Tibial artery (tissue), 4 donors: ENCODE data around the gene CCDC122.
A peak's percentile ranks its signal among the peaks of the same experiment; 100 is the strongest.

Experiments used
- DNase-seq, 2 donors: peaks; one replicate each; pipeline ENCODE4 v3.0.0-alpha.2; 2019
- H3K27ac ChIP-seq, 2 donors: fragments of 200-600 bp; sonication (generic) in 1 of 2; 1 replicate in 1 of 2; 2 replicates in 1 of 2; pipeline ENCODE4 v1.5.1; 2018 to 2019; ENCODE audit warnings: mild to moderate bottlenecking in 1 of 2
- H3K27me3 ChIP-seq, 2 donors: fragments of 200-600 bp; sonication (generic) in 1 of 2; one replicate each; pipeline versions ENCODE4 v1.5.1 to v1.6.0; 2016 to 2019
- H3K36me3 ChIP-seq, 3 donors: fragments of 200-600 bp; sonication (generic) in 2 of 3; one replicate each; pipeline ENCODE4 v1.5.1; 2016 to 2019; ENCODE audit warnings: mild to moderate bottlenecking in 2 of 3
- H3K4me1 ChIP-seq, 4 donors: fragments of 200-600 bp; sonication (generic) in 2 of 4; 1 replicate in 3 of 4; 2 replicates in 1 of 4; pipeline ENCODE4 v1.5.1; 2016 to 2019
- H3K4me3 ChIP-seq, 2 donors: fragments of 200-600 bp; sonication (generic) in 1 of 2; 1 replicate in 1 of 2; 2 replicates in 1 of 2; pipeline ENCODE4 v1.5.1; 2018 to 2019; ENCODE audit warnings: mild to moderate bottlenecking in 2 of 2
- H3K9me3 ChIP-seq, 3 donors: fragments of 200-600 bp; sonication (generic) in 1 of 3; one replicate each; pipeline ENCODE4 v1.5.1; 2016 to 2019
- CTCF ChIP-seq, 2 experiments: fragments of 200-600 bp in 1 of 2; fragments of 450-650 bp in 1 of 2; IDR thresholded peaks; one replicate each; pipeline ENCODE4 v1.5.1; 2017 to 2019; ENCODE audit warnings: antibody characterized with exemption in 2 of 2, mild to moderate bottlenecking in 1 of 2, moderate library complexity in 1 of 2
- intact Hi-C: fragments of 100-400 bp; cut with DNase I; formaldehyde crosslinking; loops from one replicate; pipeline ENCODE4 v1.15.0; 2023; ENCODE audit warnings: low total_unique reads

Gene CCDC122

GRCh38 chr13:43797869-43798268, 81.7 kb downstream of the CCDC122 start:
- Histone ChIP-seq H3K27ac (no peak overlapping the region), H3K4me3 (no peak overlapping the region), H3K27me3 (no peaks in the 10 kb centered on the region), H3K36me3 (no peaks in the 10 kb centered on the region), H3K4me1 (no peaks in the 10 kb centered on the region), H3K9me3 (no peaks in the 10 kb centered on the region)
- TF ChIP-seq CTCF (IDR thresholded peaks at IDR 0.05) = no peak
- intact Hi-C loops = no loop called here
- no peak for DNase-seq

DNA sequence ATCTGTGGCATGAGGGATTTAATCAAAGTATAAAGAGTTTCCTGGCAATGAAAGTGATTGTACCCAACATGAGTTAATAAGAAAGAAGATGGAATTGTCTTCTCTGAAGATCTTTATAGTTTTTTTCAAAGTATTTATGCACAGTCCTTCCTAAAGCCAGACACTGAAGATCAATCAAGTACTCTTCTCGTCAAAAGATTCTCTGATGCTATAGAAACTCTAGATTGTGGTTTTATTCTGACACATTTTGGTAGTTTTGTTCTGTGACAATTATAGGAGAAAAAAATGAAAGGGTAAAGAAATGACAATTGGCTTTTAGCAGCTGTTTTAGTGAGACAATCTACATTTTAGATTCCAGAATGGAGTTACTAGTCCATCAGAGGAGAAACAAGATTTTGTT, 82.4 kb downstream of the CCDC122 start:
- Histone ChIP-seq H3K4me3 (no peak overlapping the region), H3K4me1 (no peaks in the 10 kb centered on the region), H3K9me3 (no peaks in the 10 kb centered on the region), H3K27me3 (no peaks in the 10 kb centered on the region), H3K36me3 (no peaks in the 10 kb centered on the region), H3K27ac (no peak overlapping the region)
- no peak for TF ChIP-seq CTCF (IDR thresholded peaks at IDR 0.05)
- no peak for DNase-seq
- intact Hi-C loops = no loop called here

DNA sequence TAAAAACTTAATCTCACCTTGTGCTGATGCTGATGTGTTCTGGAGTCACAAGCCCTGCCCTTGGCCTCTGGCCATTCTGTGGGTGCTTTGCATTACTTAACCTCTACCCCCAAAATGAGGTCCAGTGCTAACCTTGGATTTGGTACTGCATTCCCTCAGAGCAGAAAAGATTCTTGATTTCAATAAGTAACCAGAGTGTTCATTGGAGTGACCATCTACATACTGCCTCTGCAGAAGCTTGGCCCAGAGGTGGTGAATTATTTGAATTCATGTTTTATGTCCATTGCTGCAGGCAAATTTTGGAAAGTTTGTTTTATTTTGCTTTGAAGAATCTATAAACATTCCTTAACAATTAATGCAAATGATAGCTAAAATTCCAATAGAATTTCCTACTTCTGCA, 85.1 kb downstream of the CCDC122 start:
- no peak overlapping the region for H3K4me3 ChIP-seq
- intact Hi-C loops = no loop called here
- no peaks in the 10 kb centered on the region for H3K9me3 ChIP-seq
- H3K4me1 ChIP-seq = no peaks in the 10 kb centered on the region
- no peaks in the 10 kb centered on the region for H3K27me3 ChIP-seq
- no peak for DNase-seq
- H3K27ac ChIP-seq = no peak overlapping the region
- no peak for TF ChIP-seq CTCF (IDR thresholded peaks at IDR 0.05)
- no peaks in the 10 kb centered on the region for H3K36me3 ChIP-seq

- Histone ChIP-seq H3K4me3 (no peak overlapping the region), H3K27ac (no peak overlapping the region), H3K36me3 (no peaks in the 10 kb centered on the region), H3K9me3 (no peaks in the 10 kb centered on the region), H3K27me3 (no peaks in the 10 kb centered on the region), H3K4me1 (peaks cover 0 to 7% (median 4%) of the 10 kb centered on the region in 4 donors)
- no peak for DNase-seq
- no peak for TF ChIP-seq CTCF (IDR thresholded peaks at IDR 0.05)
- intact Hi-C loops = no loop called here
These were observed 87.3 kb downstream of the CCDC122 start for GRCh38 chr13:43792076-43792881.

- no peaks in the 10 kb centered on the region for H3K36me3 ChIP-seq
- H3K27me3 ChIP-seq = no peaks in the 10 kb centered on the region
- peaks cover 0 to 28% (median 19%) of the 10 kb centered on the region in 4 donors for H3K4me1 ChIP-seq
- no peak overlapping the region for H3K27ac ChIP-seq
- no peak for DNase-seq
- no peak overlapping the region for H3K4me3 ChIP-seq
- intact Hi-C loops = no loop called here
- TF ChIP-seq CTCF (IDR thresholded peaks at IDR 0.05) = peak in 1 of 2 experiments; percentile 14
- H3K9me3 ChIP-seq = no peaks in the 10 kb centered on the region
These were observed 91.5 kb downstream of the CCDC122 start for GRCh38 chr13:43787997-43788396.
